ENCODE measurements around the gene ESR1. TPM values are rescaled to one million over a fixed set of nuclear protein-coding genes. Genes with fewer than 3 reads are reported as not detected.

Gene ESR1
- total and polyA plus RNA-seq, 2 donors from 2014 or later: 1.1 to 5.2 TPM

DNA sequence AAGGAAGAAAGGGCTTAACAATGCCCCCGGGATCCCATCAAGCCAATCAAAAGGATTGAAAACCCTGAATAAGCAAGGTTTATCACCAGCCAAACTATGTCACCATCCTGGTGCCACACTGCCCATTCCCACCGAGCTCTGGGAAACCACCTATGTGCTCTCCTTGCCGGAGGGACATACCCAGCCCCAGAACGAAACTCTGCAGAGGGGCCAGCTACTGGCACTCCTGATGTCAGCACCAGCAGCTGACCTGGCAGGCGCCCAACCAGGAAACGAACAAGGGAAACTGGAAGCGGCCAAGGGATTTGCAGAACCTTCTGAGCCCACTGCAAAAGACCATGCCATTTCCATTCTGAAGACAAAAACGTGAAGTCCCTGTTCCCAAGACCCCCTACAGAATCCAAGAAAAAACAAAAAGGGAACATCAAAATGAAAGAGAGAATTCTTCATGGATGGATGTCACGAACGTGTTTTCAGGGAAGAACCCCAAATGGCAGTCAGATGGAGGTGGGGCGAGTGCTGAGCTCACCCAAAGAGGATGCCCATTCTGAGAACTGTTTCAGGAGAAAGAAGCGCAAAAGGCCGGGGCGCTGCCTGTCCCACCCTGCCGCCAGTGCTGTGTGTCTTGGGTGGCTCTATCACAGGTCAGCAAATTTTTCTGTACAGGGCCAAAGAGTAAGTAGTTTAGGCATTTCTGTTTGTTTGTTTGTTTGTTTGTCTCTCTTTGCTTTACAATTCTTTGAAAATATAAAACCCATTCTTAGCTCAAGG, 305.2 kb downstream of the ESR1 start:
- TF ChIP-seq, protein P1, sequence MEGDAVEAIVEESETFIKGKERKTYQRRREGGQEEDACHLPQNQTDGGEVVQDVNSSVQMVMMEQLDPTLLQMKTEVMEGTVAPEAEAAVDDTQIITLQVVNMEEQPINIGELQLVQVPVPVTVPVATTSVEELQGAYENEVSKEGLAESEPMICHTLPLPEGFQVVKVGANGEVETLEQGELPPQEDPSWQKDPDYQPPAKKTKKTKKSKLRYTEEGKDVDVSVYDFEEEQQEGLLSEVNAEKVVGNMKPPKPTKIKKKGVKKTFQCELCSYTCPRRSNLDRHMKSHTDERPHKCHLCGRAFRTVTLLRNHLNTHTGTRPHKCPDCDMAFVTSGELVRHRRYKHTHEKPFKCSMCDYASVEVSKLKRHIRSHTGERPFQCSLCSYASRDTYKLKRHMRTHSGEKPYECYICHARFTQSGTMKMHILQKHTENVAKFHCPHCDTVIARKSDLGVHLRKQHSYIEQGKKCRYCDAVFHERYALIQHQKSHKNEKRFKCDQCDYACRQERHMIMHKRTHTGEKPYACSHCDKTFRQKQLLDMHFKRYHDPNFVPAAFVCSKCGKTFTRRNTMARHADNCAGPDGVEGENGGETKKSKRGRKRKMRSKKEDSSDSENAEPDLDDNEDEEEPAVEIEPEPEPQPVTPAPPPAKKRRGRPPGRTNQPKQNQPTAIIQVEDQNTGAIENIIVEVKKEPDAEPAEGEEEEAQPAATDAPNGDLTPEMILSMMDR (IDR thresholded peaks at IDR 0.05; ENCODE audit: borderline replicate concordance, extremely low read depth, insufficient read depth): no peak
- no peaks in the 10 kb centered on the region for H3K27me3 ChIP-seq (ENCODE audit: control insufficient read depth, insufficient read depth, low read length)
- H3K27ac ChIP-seq (ENCODE audit: low read depth in 2 of 2, low read length in 2 of 2): no peak overlapping the region
- no peaks in the 10 kb centered on the region for H3K4me1 ChIP-seq (ENCODE audit: control insufficient read depth in 2 of 3, insufficient read depth in 2 of 3, low read depth in 1 of 3, low read length in 3 of 3)
- H3K9ac ChIP-seq (ENCODE audit: low read length in 3 of 3): no peak overlapping the region
- no peaks in the 10 kb centered on the region for H3K9me3 ChIP-seq (ENCODE audit: control insufficient read depth in 2 of 3, insufficient read depth in 1 of 3, low read length in 3 of 3)
- FAIRE-seq (no peak), DNase-seq (peak in 1 of 5 donors; percentile 87)
- no peak overlapping the region for H3K4me3 ChIP-seq (ENCODE audit: low read length in 3 of 3)
- no peaks in the 10 kb centered on the region for H3K36me3 ChIP-seq (ENCODE audit: control insufficient read depth in 2 of 3, insufficient read depth in 3 of 3, low read length in 3 of 3)
- intact Hi-C loops (cut with DNase I): no loop called here

DNA sequence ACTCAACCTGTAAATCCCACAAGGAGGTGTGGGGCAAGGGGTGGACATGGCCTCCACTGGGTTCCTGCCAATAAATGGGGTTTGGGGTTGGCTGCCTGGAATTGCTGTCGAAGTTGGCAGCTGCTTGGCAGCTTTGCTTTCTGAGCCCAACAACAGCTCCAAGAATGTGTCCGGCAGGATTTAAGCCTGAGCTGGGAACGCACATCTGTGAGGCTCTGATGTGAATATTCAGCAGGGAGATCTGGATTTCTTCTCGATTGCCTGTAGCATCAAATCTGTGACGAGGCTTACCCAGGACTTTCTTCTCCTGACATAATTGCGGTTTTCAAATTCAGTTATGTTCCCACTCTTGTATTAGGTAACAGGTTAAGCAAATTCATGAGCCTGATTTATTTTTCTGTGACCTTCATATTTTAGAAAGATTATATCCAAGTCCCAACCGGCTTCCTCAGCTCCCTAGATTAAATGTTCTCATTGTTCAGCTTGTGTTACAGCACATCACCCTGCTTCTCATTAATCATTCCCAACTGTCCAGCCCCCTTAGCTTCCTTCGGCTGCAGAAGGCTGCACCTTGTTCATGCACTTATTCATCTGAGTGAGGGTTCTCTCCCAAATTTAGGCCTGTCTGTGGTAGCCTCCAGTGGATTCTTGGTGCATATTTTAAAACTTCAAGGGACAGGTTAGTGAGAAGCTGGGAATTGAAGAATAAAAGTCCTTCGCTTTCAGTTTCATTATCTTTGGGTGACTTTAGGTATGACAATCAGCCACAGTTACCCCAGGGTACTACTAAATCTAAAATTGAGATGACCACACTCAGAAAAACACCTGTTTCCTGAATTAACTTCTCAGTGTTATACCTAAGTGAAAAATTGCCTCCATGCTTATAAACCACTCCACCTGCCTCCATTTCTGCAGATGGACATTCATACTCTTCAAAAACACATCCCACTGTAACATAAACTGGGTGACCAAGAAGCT, 310.0 kb downstream of the ESR1 start:
- TF ChIP-seq, protein P1 (IDR thresholded peaks at IDR 0.05; ENCODE audit: borderline replicate concordance, extremely low read depth, insufficient read depth): no peak
- H3K36me3 ChIP-seq (ENCODE audit: control insufficient read depth in 2 of 3, insufficient read depth in 3 of 3, low read length in 3 of 3): peaks cover 0 to 27% (median 17%) of the 10 kb centered on the region in 3 donors
- no peak for FAIRE-seq
- H3K4me3 ChIP-seq (ENCODE audit: low read length in 3 of 3): no peak overlapping the region
- no peak overlapping the region for H3K9ac ChIP-seq (ENCODE audit: low read length in 3 of 3)
- H3K27me3 ChIP-seq (ENCODE audit: control insufficient read depth, insufficient read depth, low read length): no peaks in the 10 kb centered on the region
- intact Hi-C loops (cut with DNase I): no loop called here
- no peak overlapping the region for H3K27ac ChIP-seq (ENCODE audit: low read depth in 2 of 2, low read length in 2 of 2)
- peak in 2 of 5 donors; percentile 57 to 62 for DNase-seq
- peaks cover 0 to 3% (median 0%) of the 10 kb centered on the region in 3 donors for H3K4me1 ChIP-seq (ENCODE audit: control insufficient read depth in 2 of 3, insufficient read depth in 2 of 3, low read depth in 1 of 3, low read length in 3 of 3)
- H3K9me3 ChIP-seq (ENCODE audit: control insufficient read depth in 2 of 3, insufficient read depth in 1 of 3, low read length in 3 of 3): no peaks in the 10 kb centered on the region

DNA sequence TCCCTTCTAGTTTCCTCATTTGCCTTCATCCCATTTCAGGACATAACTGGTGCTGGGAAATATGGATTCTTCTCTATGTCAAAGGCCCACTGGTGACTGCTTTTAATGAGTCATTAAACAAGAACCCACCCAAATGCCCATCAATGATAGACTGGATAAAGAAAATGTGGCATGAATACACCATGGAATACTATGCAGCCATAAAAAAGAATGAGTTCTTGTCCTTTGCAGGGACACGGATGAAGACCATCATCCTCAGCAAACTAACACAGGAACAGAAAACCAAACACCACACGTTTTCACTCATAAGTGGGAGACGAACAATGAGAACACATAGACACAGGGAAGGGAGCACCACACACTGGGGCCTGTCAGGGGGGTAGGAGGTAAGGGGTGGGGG, 310.7 kb downstream of the ESR1 start:
- FAIRE-seq: no peak
- TF ChIP-seq, protein P1 (IDR thresholded peaks at IDR 0.05; ENCODE audit: borderline replicate concordance, extremely low read depth, insufficient read depth): no peak
- H3K9ac ChIP-seq (ENCODE audit: low read length in 3 of 3): no peak overlapping the region
- H3K27me3 ChIP-seq (ENCODE audit: control insufficient read depth, insufficient read depth, low read length): no peaks in the 10 kb centered on the region
- intact Hi-C loops (cut with DNase I): no loop called here
- no peaks in the 10 kb centered on the region for H3K9me3 ChIP-seq (ENCODE audit: control insufficient read depth in 2 of 3, insufficient read depth in 1 of 3, low read length in 3 of 3)
- H3K27ac ChIP-seq (ENCODE audit: low read depth in 2 of 2, low read length in 2 of 2): no peak overlapping the region
- no peak for DNase-seq
- H3K36me3 ChIP-seq (ENCODE audit: control insufficient read depth in 2 of 3, insufficient read depth in 3 of 3, low read length in 3 of 3): peaks cover 0 to 33% (median 21%) of the 10 kb centered on the region in 3 donors
- no peak overlapping the region for H3K4me3 ChIP-seq (ENCODE audit: low read length in 3 of 3)
- peaks cover 0 to 3% (median 0%) of the 10 kb centered on the region in 3 donors for H3K4me1 ChIP-seq (ENCODE audit: control insufficient read depth in 2 of 3, insufficient read depth in 2 of 3, low read depth in 1 of 3, low read length in 3 of 3)

Data from kidney (tissue), 14 donors.